ENCODE measurements around the gene MAN2A1.
A peak's percentile ranks its signal among the peaks of the same experiment; 100 is the strongest.

Gene MAN2A1

GRCh38 chr5:109865637-109866036 lies 175.9 kb downstream of the MAN2A1 start:
- no peak for TF ChIP-seq CTCF (IDR thresholded peaks at IDR 0.05; ENCODE audit: insufficient read depth, low read length, missing control alignments)
- CTCF ChIA-PET: interaction anchor here (0.9 to 1.1 kb wide), 2 partner anchors 10 to 173 kb away, joined by 3 to 4 read pairs; no protein-coding TSS in a partner anchor
- POLR2A ChIA-PET: no interaction called here
- peak; percentile 72 for DNase-seq (ENCODE audit: low read depth, low spot score)
- H3K4me3 ChIP-seq (ENCODE audit: low read depth, low read length): no peak overlapping the region

GRCh38 chr5:109866051-109866450 lies 176.3 kb downstream of the MAN2A1 start:
- CTCF ChIA-PET: interaction anchor here (1.1 kb wide), 1 partner anchor 9 kb away, joined by 3 read pairs; no protein-coding TSS in a partner anchor
- no peak for DNase-seq (ENCODE audit: low read depth, low spot score)
- H3K4me3 ChIP-seq (ENCODE audit: low read depth, low read length): no peak overlapping the region
- POLR2A ChIA-PET: no interaction called here
- TF ChIP-seq CTCF (IDR thresholded peaks at IDR 0.05; ENCODE audit: insufficient read depth, low read length, missing control alignments): no peak

GRCh38 chr5:109868737-109869136 lies 179.0 kb downstream of the MAN2A1 start:
- H3K4me3 ChIP-seq (ENCODE audit: low read depth, low read length): no peak overlapping the region
- DNase-seq (ENCODE audit: low read depth, low spot score): no peak
- ChIA-PET CTCF (no interaction called here), POLR2A (no interaction called here)
- no peak for TF ChIP-seq CTCF (IDR thresholded peaks at IDR 0.05; ENCODE audit: insufficient read depth, low read length, missing control alignments)

DNA sequence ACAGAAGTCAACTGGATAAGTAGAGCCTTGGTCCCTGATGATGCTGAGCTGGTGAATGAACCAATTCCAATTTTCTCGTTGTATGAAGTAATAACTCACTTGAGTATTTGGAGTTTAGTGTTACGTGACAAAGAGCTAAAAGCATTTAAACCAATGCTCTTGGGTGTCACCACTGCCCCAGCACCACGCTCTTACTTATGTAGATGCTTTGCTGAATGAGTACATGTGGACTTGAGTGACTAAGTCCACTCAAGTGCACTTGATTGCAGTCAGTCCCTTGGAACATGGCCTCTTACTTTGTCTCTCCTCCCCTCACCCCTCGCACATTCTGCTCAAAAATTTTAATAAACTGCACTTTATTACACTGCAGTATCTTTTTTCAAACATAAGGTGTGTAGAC lies 184.0 kb downstream of the MAN2A1 start:
- no peak for DNase-seq (ENCODE audit: low read depth, low spot score)
- H3K4me3 ChIP-seq (ENCODE audit: low read depth, low read length): no peak overlapping the region
- ChIA-PET POLR2A (no interaction called here), CTCF (interaction anchor here (1.1 kb wide), 1 partner anchor 9 kb away, joined by 3 read pairs; no protein-coding TSS in a partner anchor)
- no peak for TF ChIP-seq CTCF (IDR thresholded peaks at IDR 0.05; ENCODE audit: insufficient read depth, low read length, missing control alignments)

- POLR2A ChIA-PET: no interaction called here
- no peak for TF ChIP-seq CTCF (IDR thresholded peaks at IDR 0.05; ENCODE audit: insufficient read depth, low read length, missing control alignments)
Measured at GRCh38 chr5:109874108-109874507, 184.4 kb downstream of the MAN2A1 start.

GRCh38 chr5:109876030-109876725 lies 186.5 kb downstream of the MAN2A1 start:
- DNase-seq (ENCODE audit: low read depth, low spot score): no peak
- CTCF ChIA-PET: no interaction called here
- TF ChIP-seq CTCF (IDR thresholded peaks at IDR 0.05; ENCODE audit: insufficient read depth, low read length, missing control alignments): no peak
- no peak overlapping the region for H3K4me3 ChIP-seq (ENCODE audit: low read depth, low read length)
- POLR2A ChIA-PET: interaction anchor here (0.6 kb wide), 1 partner anchor 124 kb away, joined by 3 read pairs; no protein-coding TSS in a partner anchor

More at GRCh38 chr5:109874108-109874507, 184.4 kb downstream of the MAN2A1 start:
- CTCF ChIA-PET: no interaction called here
- no peak for DNase-seq (ENCODE audit: low read depth, low spot score)
- no peak overlapping the region for H3K4me3 ChIP-seq (ENCODE audit: low read depth, low read length)

All from AG04449 (cell line).